Keratinocyte (primary cell): Measurements from ENCODE around the gene PKD1. TPM values are rescaled to one million over a fixed set of nuclear protein-coding genes. Genes with fewer than 3 reads are reported as not detected.
A peak's percentile ranks its signal among the peaks of the same experiment; 100 is the strongest.
"Not testable (repeated sequence)": the region's sequence is repeated elsewhere in the genome, so short reads cannot be mapped to it uniquely, and the experiment has no call there.

Source experiments
- DNase-seq: peaks from one replicate; pipeline ENCODE4 v3.0.0-alpha.2; 2011; ENCODE audit warnings: low read depth, missing footprints, low spot score
- FAIRE-seq: peaks from 2 replicates; lab custom pipeline; 2011; peaks lifted over from hg19 to GRCh38; lab: Jason Lieb, UNC
- H2AFZ ChIP-seq: 2 replicates; pipeline ENCODE4 v1.6.0; 2012; ENCODE audit warnings: low read length, control low read depth, inconsistent platforms; ENCODE audit not compliant: control insufficient read depth
- H3K27ac ChIP-seq: 2 replicates; pipeline ENCODE4 v1.5.1; 2011; ENCODE audit warnings: low read length; ENCODE audit not compliant: control insufficient read depth, insufficient read depth
- H3K27me3 ChIP-seq: 3 replicates; pipeline ENCODE4 v1.6.0; 2011; ENCODE audit warnings: low read length; ENCODE audit not compliant: control insufficient read depth, insufficient read depth; ENCODE audit errors: extremely low read depth
- H3K36me3 ChIP-seq, 2 experiments: 2 replicates in 1 of 2; 3 replicates in 1 of 2; pipeline ENCODE4 v1.5.1; 2011; ENCODE audit warnings: low read length in 2 of 2, mild to moderate bottlenecking in 1 of 2; ENCODE audit not compliant: control insufficient read depth in 2 of 2, insufficient read depth in 2 of 2; ENCODE audit errors: extremely low read depth in 1 of 2
- H3K4me1 ChIP-seq: 3 replicates; pipeline ENCODE4 v1.5.1; 2011; ENCODE audit warnings: low read length; ENCODE audit not compliant: control insufficient read depth, insufficient read depth; ENCODE audit errors: extremely low read depth
- H3K4me2 ChIP-seq: 3 replicates; pipeline ENCODE4 v1.6.0; 2011; ENCODE audit warnings: low read depth, low read length; ENCODE audit not compliant: control insufficient read depth, insufficient read depth; ENCODE audit errors: extremely low read depth
- H3K4me3 ChIP-seq, 3 experiments: fragments of 200-600 bp in 1 of 3; sonication (generic) in 1 of 3; 2 replicates in 2 of 3; 3 replicates in 1 of 3; pipeline ENCODE4 v1.5.1; 2011 to 2016; ENCODE audit warnings: low read length in 3 of 3, mild to moderate bottlenecking in 3 of 3, control low read depth in 2 of 3, inconsistent platforms in 1 of 3, low read depth in 1 of 3, mixed read lengths in 1 of 3, mixed run types in 1 of 3, moderate library complexity in 1 of 3; ENCODE audit not compliant: control insufficient read depth in 2 of 3, insufficient read depth in 2 of 3; ENCODE audit errors: extremely low read depth in 1 of 3
- H3K79me2 ChIP-seq: 2 replicates; pipeline ENCODE4 v1.6.0; 2012; ENCODE audit warnings: low read length; ENCODE audit not compliant: control insufficient read depth, insufficient read depth
- H3K9ac ChIP-seq: 3 replicates; pipeline ENCODE4 v1.6.0; 2011; ENCODE audit warnings: low read length; ENCODE audit not compliant: control insufficient read depth, insufficient read depth; ENCODE audit errors: extremely low read depth
- H3K9me1 ChIP-seq: 3 replicates; pipeline ENCODE4 v1.6.0; 2011; ENCODE audit warnings: low read length; ENCODE audit not compliant: control insufficient read depth, insufficient read depth; ENCODE audit errors: extremely low read depth
- H3K9me3 ChIP-seq: 2 replicates; pipeline ENCODE4 v1.5.1; 2012; ENCODE audit warnings: low read depth, low read length; ENCODE audit not compliant: control insufficient read depth
- H4K20me1 ChIP-seq: 3 replicates; pipeline ENCODE4 v1.6.0; 2011; ENCODE audit warnings: low read length; ENCODE audit not compliant: control insufficient read depth, insufficient read depth; ENCODE audit errors: extremely low read depth
- EZH2 ChIP-seq: IDR thresholded peaks from one replicate; pipeline ENCODE4 v1.6.1; 2012; ENCODE audit warnings: inconsistent platforms, mild to moderate bottlenecking, low read length, moderate library complexity
- dilution Hi-C: fragments of 300-500 bp; cut with MboI; formaldehyde crosslinking; loops from one replicate; pipeline ENCODE4 v1.7.0; 2020; ENCODE audit warnings: low sequenced_read_pairs; ENCODE audit not compliant: extremely low pct_ligation_motif_present
- polyA plus RNA-seq, 5 experiments: library from polyadenylated mRNA; depleted of rRNA in 3 of 5; stranded (reverse) in 3 of 5; stranded (forward) in 1 of 5; unstranded in 1 of 5; fragments of >200 nt; gene quantifications; 1 replicate in 1 of 5; 2 replicates in 3 of 5; 3 replicates in 1 of 5; pipeline versions ENCODE4 v1.2.1 to v1.2.3, GENCODE V29; 2011 to 2012; ENCODE audit warnings: missing spikeins in 2 of 5, low read depth in 1 of 5, low replicate concordance in 1 of 5
- TF ChIP-seq, protein P1 (sequence below), 3 experiments: IDR thresholded peaks in 1 of 3; conservative IDR thresholded peaks in 1 of 3; optimal IDR thresholded peaks in 1 of 3; 2 replicates in 2 of 3; 3 replicates in 1 of 3; pipeline versions ENCODE3 to v1.5.1; 2011; ENCODE audit warnings: low read length in 3 of 3, mild to moderate bottlenecking in 3 of 3, moderate library complexity in 2 of 3, control low read depth in 1 of 3, inconsistent platforms in 1 of 3; ENCODE audit not compliant: insufficient read depth in 2 of 3; ENCODE audit errors: extremely low read depth in 1 of 3

PKD1 gene
- polyA plus RNA-seq, 1 donor (not counting 4 experiments of a cell fraction or from before 2014, with no cell fraction given): 10.6 TPM

DNA sequence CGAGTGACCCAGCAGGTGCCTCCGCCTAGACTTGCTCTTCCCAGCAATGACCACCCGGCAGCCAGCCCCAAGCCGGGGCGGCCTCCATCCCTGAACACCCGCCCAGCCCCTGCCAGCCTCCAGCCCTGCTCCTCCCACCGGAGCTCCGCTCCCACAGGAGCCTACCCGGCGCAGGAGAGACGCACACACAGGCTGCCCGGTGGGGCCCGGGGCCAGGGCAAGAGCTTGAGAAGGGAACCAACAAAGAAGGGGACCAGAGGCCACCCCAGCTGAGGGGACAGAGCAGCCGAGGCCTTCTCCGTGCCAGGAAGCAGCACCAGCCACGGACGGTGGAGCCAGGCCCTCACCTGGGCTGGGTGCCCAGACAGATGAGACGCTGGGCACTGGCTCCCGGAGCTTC, 13.8 kb downstream of the PKD1 start:
- Histone ChIP-seq H2AFZ (no peak overlapping the region), H3K4me1 (peaks cover 39% of the 10 kb centered on the region), H3K9me1 (no peaks in the 10 kb centered on the region), H3K79me2 (peaks cover 37% of the 10 kb centered on the region), H3K4me2 (peak overlapping the region; percentile 44), H3K4me3 (peak overlapping the region in 2 of 3 experiments; percentile 1 to 48), H3K9me3 (no peaks in the 10 kb centered on the region), H3K27me3 (no peaks in the 10 kb centered on the region), H4K20me1 (peaks cover 2% of the 10 kb centered on the region), H3K9ac (peak overlapping the region; percentile 36), H3K36me3 (no peaks in the 10 kb centered on the region), H3K27ac (peak overlapping the region; percentile 33)
- FAIRE-seq: peak; percentile 43
- TF ChIP-seq, protein P1, sequence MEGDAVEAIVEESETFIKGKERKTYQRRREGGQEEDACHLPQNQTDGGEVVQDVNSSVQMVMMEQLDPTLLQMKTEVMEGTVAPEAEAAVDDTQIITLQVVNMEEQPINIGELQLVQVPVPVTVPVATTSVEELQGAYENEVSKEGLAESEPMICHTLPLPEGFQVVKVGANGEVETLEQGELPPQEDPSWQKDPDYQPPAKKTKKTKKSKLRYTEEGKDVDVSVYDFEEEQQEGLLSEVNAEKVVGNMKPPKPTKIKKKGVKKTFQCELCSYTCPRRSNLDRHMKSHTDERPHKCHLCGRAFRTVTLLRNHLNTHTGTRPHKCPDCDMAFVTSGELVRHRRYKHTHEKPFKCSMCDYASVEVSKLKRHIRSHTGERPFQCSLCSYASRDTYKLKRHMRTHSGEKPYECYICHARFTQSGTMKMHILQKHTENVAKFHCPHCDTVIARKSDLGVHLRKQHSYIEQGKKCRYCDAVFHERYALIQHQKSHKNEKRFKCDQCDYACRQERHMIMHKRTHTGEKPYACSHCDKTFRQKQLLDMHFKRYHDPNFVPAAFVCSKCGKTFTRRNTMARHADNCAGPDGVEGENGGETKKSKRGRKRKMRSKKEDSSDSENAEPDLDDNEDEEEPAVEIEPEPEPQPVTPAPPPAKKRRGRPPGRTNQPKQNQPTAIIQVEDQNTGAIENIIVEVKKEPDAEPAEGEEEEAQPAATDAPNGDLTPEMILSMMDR (optimal IDR thresholded peaks at IDR 0.05 in 1 of 3, IDR thresholded peaks at IDR 0.05 in 1 of 3, conservative IDR thresholded peaks at IDR 0.05 in 1 of 3; ENCODE audit: extremely low read depth in 1 of 3, insufficient read depth in 2 of 3, low read length in 3 of 3): no peak
- no peak for TF ChIP-seq EZH2
- no peak for DNase-seq
- dilution Hi-C loops: no loop called here

DNA sequence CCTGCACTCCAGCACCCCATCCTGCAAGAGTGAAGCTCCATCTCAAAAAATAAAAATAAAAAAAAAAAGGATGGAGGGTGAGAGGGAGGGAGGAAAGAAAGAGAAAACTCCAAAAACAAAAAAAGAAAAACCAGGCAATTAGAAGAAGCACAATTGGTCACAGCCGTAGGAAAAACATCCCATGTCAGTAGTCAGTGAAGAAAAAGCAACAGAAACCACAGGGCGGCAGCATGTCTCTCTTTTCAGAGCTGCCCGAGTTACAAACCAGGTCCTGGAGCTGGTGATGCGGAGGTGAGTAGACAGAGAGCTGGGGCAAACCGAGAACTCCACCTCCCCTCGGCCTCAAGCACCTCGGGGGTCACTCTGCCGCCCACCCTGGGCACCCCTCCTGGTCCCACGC, 14.4 kb downstream of the PKD1 start:
- peak overlapping the region; percentile 33 for H3K27ac ChIP-seq
- dilution Hi-C loops, DNase-seq: not testable (repeated sequence)

DNA sequence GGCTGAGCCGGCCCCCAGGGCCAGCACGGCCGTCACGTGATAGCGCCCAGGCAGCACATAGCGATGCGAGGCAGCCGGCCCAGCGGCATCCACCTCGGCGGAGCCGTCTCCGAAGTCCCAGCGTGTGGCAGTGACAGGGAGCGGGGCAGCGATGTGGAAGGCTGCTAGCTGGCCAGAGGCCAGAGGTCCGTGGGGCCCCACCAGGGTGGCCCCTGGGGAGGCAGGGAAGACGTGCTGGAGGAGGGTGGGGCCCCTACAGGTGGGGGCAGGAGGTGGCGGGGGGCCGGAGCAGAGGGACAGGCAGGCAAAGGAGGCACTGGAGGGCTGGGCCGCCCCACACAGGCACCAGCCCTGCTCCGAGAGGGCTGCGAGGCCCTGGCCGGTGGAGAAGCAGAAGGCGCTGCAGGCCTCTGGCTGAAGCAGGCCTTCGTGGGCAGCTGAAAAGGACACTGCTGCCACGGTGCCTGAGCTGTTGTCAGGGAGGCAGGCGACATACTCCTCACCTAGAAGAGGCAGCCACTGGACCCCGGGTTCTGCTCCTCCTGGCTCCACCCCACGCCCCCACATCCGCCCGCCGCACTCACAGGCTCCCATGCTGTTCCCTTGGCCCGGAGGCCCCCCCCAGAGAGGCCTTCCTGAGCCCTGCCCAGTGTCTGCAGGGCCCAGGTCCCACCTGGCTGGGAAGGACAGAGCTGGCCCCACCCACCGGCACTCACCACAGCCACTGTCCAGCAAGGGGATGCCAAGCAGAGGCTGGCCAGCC, 17.6 kb downstream of the PKD1 start:
- peaks cover 24% of the 10 kb centered on the region for H3K79me2 ChIP-seq
- H4K20me1 ChIP-seq, FAIRE-seq, dilution Hi-C loops, H3K36me3 ChIP-seq, H3K9me3 ChIP-seq, H3K27me3 ChIP-seq, H3K4me3 ChIP-seq, DNase-seq, H3K4me2 ChIP-seq, H3K9ac ChIP-seq, H2AFZ ChIP-seq, H3K27ac ChIP-seq, H3K9me1 ChIP-seq: not testable (repeated sequence)
- peaks cover 12% of the 10 kb centered on the region for H3K4me1 ChIP-seq

More for the DNA sequence above, 14.4 kb downstream of the PKD1 start:
- peak; percentile 79 for FAIRE-seq
- H3K27me3 ChIP-seq, H3K36me3 ChIP-seq, H2AFZ ChIP-seq, H4K20me1 ChIP-seq, H3K9me1 ChIP-seq, H3K9me3 ChIP-seq: not testable (repeated sequence)
- Histone ChIP-seq H3K4me2 (peak overlapping the region; percentile 44), H3K9ac (peak overlapping the region; percentile 36), H3K4me1 (peaks cover 34% of the 10 kb centered on the region), H3K79me2 (peaks cover 32% of the 10 kb centered on the region), H3K4me3 (peak overlapping the region in 1 of 3 experiments; percentile 48)
- TF ChIP-seq, protein P1 (optimal IDR thresholded peaks at IDR 0.05 in 1 of 3, IDR thresholded peaks at IDR 0.05 in 1 of 3, conservative IDR thresholded peaks at IDR 0.05 in 1 of 3; ENCODE audit: extremely low read depth in 1 of 3, insufficient read depth in 2 of 3, low read length in 3 of 3): peak; percentile 43 to 57 (median 50)
